GM10847 (cell line): ENCODE data around the gene AIPL1.

Experiments used
- POLR2A ChIP-seq: IDR thresholded peaks from 2 replicates; pipeline ENCODE4 v1.6.1; 2011; ENCODE audit not compliant: insufficient read length; ENCODE audit errors: extremely low read depth

The AIPL1 gene

DNA sequence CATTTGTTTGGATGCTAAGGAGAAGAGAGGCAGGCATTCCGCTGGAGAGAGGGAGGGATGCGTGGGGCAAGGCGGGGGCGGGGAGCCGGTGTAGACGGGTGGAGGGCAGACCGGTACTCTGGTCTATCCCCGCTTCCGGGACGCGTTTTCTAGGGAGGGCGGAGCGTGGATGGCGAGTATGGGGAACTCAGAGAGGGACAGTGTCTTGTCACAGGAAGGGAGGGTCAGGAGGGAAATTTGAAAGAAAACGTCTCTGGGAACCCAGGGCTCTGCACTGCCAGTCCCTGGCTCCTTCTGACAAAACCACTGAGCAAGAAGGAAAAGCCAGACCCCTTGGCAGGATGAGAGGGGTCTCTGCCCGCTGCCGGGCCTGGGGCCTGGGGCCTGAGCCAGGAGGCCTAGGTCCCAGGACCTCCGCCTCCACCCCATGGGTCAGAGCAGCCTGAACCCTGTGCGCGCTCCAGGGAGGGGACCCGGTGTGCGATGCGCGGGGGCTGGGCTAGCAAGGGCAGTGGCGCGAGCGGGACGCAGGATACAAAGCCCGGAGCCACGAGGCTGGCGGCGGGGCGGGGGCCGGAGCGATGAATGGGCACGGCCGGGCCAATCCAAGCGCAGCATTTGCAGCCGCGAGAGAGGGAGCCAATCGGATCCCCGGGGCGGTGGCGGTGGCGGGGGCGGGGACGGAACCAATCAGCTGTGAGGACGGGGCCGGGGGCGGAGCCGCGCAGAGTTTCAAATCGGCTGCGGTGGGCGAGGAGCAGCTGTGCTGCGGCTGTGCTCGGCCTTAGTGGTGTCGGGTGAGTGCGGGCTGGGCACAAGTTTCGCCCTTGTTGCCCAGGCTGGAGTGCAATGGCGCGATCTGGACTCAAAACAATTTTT lies 9.0 kb upstream of the AIPL1 start, which contains the start of gene PIMREG:
Gene PIMREG (plus strand): TSS at position 764 of the 879 bp plus-strand sequence. CDS start 656 bp downstream, outside the sequence.
- TF ChIP-seq POLR2A = peak; percentile 73

DNA sequence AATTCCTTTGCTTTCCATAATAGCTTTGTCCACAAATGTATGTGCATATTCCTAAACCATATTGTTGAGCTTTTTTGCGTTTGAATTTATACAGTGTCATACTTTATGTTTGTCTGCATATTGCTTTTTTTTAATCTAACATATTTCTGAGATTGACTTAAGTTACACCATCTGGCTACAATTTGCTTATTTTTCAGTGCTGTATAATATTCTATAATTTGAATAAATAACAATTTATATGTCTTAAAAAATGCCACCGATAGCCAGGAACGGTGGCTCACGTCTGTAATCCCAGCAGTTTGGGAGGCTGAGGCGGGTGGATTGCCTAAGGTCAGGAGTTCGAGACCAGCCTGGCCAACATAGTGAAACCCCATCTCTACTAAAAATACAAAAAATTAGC lies 7.9 kb upstream of the AIPL1 start:
- no peak for TF ChIP-seq POLR2A

DNA sequence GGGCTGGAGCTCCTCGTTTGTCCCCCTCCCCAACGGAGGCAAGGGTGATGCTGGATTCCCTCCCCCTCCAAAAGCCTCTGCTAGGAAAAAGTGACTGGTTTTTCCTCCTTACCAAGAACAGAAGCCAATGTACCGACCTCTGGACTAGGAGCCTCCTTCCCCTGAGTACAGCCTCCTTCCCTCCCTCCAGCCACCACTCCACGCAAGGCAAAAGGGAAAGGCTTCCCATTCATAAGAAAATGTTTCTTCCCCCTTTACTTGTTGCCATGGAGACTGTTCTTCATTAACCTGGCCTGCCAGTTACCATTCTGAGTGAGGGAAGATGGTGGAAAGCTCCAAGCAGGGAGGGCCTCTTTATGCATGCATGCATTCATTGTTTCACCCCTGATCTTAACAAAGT lies 5.0 kb upstream of the AIPL1 start:
- TF ChIP-seq POLR2A = no peak

DNA sequence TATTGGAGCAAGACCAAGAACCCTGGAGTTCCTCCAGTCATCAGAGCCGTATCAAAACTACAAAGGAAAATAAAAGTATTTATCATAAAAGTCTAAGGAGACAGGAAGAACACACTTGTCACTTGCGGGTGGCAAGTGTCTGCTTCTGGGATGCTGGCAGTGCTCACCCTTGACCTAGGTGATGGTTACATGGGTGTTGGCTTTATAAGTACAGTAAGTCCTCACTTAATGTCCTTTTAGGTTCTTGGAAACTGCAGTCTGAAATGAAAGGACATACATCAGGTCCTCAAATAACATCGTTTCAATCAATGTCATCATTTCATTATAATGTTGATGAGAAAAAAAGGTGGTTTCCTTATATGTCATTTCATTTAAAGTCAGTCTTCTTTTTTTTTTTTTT lies 3.0 kb upstream of the AIPL1 start:
- TF ChIP-seq POLR2A = no peak

DNA sequence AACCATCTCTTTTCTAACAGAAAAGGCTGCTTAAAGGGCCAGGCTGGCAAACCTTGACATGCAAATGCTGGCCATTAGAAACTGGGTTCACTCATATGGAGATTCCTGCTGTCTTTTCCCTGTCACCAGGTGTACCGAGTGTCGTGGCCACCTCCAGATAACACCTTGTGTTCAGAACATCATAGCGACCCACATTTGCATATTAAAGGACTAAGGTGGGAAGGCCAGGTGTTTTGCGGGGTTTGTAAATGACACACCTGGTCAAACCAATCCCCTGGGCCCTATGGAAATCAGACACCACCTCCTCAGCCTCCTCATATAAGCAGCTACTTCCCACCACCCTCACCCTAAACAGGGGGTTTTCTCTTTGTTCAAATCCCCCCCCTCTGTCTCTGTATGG lies 2.5 kb upstream of the AIPL1 start:
- TF ChIP-seq POLR2A = no peak

DNA sequence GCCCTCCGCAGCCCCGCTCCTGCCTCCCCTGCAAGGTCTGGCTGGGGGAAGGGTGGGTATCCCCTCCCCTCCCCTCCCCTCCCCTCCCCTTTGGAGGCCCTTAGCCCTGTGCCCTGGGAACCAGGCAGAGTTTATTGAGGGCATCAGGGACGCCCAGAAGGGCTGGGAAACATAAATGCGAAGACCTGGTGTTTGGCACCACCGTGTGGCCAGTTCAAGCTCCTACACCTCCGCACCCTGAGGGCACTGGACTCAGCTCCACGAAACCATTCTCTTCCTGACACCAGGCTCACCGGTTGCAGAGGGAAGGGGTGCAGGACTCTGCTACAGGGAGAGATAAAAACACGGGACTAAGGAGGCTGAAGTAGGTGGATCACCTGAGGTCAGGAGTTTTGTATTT lies 1.0 kb upstream of the AIPL1 start:
- TF ChIP-seq POLR2A = no peak

DNA sequence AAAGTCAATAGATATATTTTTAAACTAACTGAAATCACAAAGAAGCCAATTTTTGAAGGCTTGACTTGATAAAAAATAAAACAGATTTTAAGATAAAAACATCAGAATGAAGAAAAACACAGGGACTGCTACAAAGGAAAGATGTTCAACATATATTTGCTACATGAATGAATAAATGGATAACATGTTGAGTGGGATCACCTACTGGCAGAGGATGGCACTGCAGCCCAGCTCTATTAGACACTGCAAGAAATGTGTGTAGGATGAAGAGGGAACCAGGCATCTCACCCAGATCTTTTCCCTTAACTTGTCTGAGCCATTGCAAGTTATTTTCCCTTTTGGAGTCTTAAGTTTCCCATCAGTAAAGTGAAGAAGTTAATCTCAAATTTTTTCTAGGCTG lies 4.2 kb downstream of the AIPL1 start:
- no peak for TF ChIP-seq POLR2A

DNA sequence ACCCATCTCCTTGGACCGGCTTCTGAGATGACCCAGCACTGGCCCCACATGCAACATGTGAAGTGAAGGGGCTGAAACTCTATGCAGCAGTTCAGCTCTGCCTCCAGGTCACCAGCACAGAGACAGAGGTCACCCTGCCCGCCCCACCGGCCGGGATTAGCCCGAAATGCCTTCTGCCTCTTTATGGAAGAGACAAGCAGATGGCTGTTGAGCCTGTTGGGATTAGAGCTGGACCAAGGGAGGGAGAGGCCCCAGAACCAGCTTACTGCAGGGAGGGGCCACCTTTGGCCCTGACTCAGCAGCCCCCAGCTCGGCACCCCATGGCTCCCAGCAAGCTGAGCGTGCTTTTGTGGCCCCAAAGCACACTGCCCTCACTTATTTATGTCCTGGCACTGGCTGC lies 5.7 kb downstream of the AIPL1 start:
- TF ChIP-seq POLR2A = no peak

DNA sequence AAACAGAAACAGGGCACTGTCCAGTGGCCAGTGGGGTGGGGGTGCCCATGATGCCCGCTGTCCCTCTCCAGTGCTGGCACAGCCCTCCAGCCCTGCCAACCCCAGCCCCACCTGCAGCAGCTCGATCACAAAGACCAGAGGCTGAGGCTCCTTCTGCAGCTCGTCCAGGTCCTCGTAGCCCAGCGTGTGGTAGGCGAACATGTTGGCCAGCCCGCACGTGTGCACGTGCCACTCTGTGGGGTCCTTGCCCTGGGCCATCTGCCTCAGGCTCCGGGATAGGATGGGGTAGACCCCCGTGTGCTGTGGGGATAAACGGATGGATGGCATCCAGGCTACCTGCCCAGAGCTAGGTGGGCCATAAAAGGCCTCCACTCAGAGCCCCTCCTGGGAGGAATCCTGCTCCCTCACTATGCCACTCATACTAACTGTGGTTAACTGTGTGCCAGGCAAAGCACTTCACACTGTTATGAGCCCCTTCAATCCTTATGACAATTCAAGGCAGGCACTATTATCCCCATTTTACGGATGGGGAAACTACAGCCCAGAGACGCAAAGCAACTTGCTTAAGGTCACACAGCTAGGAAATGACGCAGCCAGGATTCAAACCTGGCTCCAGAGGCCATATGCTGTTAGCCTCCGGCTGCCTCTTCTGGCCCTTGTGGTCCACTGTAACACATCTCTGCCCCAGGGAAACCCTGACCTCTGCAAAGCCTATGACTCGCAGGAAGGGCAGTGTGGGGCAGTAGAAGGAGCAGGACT lies 6.5 kb downstream of the AIPL1 start:
- TF ChIP-seq POLR2A = no peak

DNA sequence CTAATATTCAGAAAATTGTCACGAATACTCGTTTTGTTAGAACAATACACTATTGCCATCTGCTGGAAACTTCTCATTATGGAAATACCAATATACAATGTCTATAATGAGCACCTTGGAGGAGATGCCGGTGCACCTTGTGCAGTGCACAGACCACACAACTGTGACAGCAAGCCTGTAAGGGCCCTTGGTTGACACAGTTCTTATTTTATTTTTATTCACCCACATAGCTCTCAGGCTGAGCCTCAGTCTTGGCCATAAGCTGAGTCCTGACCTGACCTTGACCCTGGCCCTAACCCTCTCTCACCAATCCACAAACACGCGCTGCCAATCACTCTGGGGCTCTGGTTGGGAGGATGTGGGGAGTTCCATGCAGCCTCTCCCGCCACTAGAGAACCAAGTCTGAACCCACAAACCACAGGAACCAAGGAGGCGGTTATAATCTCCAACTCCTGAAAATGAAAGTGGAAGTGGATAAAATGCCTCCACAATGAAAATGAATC lies 7.6 kb downstream of the AIPL1 start:
- TF ChIP-seq POLR2A = no peak

DNA sequence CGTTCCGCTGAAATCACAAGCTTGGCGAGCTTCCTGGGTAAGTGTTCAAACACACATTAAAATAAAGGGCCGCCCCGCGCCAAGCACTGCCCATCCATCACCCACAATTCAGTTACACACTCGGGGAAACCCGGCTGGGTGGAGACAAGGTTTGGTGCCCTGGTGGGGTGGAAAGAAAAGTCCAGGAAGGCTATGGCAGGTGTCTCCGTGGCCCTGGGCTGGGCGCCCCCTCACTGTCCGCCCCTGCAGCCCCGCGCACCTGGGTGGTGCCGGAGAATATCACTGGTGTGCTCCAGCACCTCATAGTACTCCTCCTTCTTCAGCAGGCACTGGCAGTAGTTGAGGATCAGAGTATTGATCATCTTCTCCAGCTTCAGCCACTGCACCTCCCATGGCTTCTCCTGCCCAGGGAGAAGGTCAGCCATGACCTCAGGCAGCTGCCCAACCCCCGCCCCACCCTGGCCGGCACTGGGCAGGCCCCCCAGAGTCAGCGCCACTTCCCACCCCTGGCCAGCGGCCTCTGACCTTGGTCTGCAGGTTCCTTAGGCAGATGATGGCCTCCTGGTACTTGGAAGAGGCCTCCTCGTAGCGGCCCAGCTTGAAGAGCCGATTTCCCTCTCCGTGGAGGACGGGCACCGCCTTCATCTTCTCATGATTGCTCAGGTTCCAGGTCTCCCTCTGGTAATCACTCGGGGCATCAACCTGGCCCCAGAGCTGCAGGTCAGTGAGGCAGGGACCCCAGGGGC lies 8.4 kb downstream of the AIPL1 start:
- TF ChIP-seq POLR2A = no peak

DNA sequence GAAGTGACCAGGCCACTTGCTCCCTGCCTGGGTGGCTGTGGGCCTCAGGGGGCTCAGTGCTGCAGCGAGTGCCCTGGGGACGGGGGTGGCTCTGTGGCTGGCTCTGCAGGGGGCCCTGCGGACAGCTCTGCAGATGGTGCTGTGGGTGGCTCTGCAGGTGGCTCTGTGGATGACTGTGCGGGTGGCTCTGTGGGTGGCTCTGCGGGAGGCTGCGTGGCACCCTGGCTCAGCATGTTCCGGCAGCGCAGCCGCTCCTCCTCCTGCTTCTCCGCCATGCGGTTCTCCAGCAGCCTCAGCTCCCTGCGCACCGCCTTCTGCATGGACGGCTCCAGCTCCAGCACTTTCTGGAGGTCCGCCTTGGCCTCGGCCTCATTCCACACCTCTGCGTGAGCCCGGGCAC lies 9.5 kb downstream of the AIPL1 start:
- no peak for TF ChIP-seq POLR2A

DNA sequence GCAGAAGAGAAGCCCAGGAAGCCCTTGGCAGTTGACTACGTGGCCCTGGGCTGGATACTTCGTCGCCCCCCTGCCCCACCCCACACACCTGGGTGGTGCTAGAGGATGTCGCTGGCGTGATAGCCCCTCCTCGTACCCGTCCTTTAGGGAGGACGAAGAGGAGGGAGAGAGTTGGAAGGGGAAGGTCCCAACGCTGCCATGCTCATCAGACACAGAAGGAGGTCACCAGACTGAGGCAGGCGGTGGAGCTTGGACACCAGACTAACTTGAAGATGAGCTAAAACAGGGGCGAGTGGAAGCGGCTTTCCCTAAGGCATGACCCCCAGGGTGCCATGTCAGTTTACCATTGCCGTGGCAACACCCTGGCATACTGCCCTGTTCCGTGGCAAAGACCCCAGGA lies 11.0 kb downstream of the AIPL1 start:
- no peak for TF ChIP-seq POLR2A

DNA sequence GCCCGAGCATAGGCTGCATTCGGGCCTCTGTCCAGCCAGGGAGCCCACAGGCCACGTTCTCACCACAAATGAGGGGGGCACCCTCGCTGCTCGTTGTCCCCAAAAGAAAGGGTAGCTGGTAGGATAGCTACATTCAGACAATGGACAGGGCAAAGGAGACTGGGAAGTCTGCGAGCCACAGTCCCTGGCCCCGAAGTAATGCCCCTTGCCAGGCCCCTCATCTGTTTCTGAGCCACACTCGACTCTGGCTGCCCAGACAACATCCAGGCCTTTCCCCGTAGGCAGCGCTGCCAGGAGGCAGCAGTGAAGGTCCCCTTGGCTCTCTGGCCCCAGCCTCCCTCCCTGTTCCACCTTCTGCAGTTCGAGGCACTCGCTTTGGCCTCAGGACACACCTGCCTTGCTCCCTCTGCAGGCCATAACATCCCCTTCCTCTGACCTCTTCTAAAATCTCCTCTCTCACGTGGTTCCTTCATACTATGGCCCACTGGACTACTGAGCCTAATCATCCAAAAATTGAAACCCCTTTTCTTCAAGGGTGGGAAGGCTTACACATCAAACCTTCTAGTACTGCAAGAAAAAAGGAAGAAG lies 12.2 kb downstream of the AIPL1 start:
- TF ChIP-seq POLR2A = no peak
